Hepatocyte (in vitro differentiated cells): Measurements from ENCODE around the gene CTNNA3.
"Not testable (repeated sequence)": the region's sequence is repeated elsewhere in the genome, so short reads cannot be mapped to it uniquely, and the experiment has no call there.

ENCODE experiments used
- EZH2phosphoT487 ChIP-seq: fragments of 200-600 bp; sonication (generic); IDR thresholded peaks from one replicate; pipeline ENCODE4 v1.6.1; 2018; ENCODE audit warnings: antibody characterized with exemption, mild to moderate bottlenecking, low read depth, moderate library complexity; ENCODE audit not compliant: unreplicated experiment, severe bottlenecking
- TF ChIP-seq, protein P1 (sequence below): fragments of 200-600 bp; sonication (generic); IDR thresholded peaks from 2 replicates; pipeline ENCODE4 v1.5.1; 2016; ENCODE audit warnings: antibody characterized with exemption, mild to moderate bottlenecking; ENCODE audit not compliant: poor library complexity

DNA sequence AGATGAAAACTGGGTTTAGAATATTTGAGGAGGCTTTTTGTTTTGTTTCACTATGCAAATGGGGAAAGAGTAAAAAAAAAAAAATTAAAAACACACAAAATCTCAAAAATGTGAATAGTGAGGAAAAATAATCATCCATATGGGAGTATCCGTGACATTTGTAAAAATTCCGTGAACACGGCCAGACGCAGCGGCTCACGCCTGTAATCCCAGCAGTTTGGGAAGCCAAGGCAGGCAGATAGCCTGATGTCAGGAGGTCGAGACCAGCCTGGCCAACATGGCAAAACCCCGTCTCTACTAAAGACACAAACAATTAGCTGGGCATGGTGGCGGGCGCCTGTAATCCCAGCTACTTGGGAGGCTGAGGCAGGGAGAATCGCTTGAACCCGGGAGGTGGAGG is 1342.2 kb downstream of the CTNNA3 start:
- TF ChIP-seq, protein P1, sequence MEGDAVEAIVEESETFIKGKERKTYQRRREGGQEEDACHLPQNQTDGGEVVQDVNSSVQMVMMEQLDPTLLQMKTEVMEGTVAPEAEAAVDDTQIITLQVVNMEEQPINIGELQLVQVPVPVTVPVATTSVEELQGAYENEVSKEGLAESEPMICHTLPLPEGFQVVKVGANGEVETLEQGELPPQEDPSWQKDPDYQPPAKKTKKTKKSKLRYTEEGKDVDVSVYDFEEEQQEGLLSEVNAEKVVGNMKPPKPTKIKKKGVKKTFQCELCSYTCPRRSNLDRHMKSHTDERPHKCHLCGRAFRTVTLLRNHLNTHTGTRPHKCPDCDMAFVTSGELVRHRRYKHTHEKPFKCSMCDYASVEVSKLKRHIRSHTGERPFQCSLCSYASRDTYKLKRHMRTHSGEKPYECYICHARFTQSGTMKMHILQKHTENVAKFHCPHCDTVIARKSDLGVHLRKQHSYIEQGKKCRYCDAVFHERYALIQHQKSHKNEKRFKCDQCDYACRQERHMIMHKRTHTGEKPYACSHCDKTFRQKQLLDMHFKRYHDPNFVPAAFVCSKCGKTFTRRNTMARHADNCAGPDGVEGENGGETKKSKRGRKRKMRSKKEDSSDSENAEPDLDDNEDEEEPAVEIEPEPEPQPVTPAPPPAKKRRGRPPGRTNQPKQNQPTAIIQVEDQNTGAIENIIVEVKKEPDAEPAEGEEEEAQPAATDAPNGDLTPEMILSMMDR, result not testable (repeated sequence)
- not testable (repeated sequence) for TF ChIP-seq EZH2phosphoT487
